GM21390 (cell line): ENCODE measurements around the gene ABHD5.

Experiments used
- ATAC-seq: cut with Tn5 transposase; IDR thresholded peaks from one replicate; pipeline ENCODE4 v1.9.1; 2021; ENCODE audit not compliant: unreplicated experiment

ABHD5 gene

GRCh38 chr3:43773273-43774094, 82.7 kb downstream of the ABHD5 start:
- ATAC-seq: no peak

DNA sequence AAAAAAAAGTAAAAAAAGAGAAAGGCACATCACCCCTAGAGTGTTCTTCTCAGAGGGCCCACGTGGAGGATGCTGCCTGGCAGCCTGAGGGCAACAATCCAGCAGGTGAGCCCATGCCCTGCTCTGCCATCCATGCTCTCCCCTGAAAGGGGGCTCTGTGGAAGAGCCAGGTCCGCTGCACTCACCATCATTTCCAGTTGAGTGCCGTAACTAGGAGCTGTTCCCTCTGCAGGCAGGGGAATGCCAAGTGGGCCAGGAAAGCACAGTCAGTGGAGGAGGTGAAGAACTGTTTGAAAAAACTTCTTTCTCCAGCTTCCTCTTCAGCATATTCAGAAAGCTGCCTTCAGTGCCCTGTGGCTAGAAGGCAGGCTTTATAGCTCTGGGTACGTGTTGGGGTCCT, 84.1 kb downstream of the ABHD5 start:
- ATAC-seq: no peak

DNA sequence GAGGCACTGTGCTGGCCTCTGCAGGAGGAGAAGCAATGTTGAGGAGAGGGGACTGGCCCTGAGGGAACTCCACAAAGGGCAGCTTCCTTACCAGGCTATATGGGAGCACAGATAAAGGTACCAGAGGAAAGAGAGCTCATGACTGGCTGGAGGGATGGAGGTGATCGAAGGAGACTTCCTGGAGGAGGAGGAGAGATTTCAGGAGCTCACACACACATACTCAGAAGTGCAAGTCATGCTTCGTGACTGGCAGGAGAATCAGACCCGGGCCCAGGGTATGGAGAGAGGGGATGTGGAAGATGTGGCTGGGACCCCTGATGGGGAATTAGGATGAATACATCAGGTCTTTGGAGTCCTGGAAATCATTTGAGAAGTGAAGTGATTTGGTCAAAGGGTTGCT, 85.4 kb downstream of the ABHD5 start:
- no peak for ATAC-seq

DNA sequence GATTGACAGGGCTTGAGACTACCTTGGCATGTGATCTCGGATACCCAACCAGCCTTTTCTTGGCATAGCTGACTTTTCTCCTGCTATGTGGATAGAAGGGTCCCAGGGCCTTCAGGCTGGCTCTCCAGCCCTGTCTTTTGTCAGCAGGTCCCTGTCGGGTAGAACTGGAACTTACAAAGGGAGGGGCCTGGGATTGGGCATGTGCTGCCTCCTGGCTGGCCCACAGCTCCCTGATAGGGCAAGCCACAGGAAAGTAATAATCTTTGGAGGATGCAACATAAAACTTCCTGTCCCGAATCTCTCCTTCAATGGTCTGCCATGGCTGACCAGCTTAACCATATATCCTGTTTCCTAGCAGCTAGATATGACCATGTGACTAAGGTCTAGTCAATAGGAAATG, 89.1 kb downstream of the ABHD5 start:
- ATAC-seq: no peak

GRCh38 chr3:43782541-43782940, 91.8 kb downstream of the ABHD5 start:
- ATAC-seq: no peak
